Amniotic epithelial cell (primary cell): ENCODE measurements around the gene CIROP.

ENCODE experiments used
- DNase-seq: peaks from one replicate; pipeline ENCODE4 v3.0.0-alpha.2; 2010; ENCODE audit warnings: low read depth

CIROP gene

GRCh38 chr14:23131482-23131881 lies 26.7 kb upstream of the CIROP start:
- no peak for DNase-seq

GRCh38 chr14:23130871-23131270 lies 26.1 kb upstream of the CIROP start:
- DNase-seq = peak; percentile 32

- no peak for DNase-seq
Measured at GRCh38 chr14:23129759-23130316, 25.0 kb upstream of the CIROP start.

- no peak for DNase-seq
Measured at GRCh38 chr14:23128969-23129758, 24.4 kb upstream of the CIROP start.

- DNase-seq = no peak
Measured at GRCh38 chr14:23127861-23128260, 23.1 kb upstream of the CIROP start.

- no peak for DNase-seq
Measured at GRCh38 chr14:23126548-23127278, 21.9 kb upstream of the CIROP start.

GRCh38 chr14:23125933-23126524 lies 21.2 kb upstream of the CIROP start:
- no peak for DNase-seq

GRCh38 chr14:23125011-23125410 lies 20.2 kb upstream of the CIROP start:
- DNase-seq = no peak

GRCh38 chr14:23124337-23124954 lies 19.7 kb upstream of the CIROP start:
- no peak for DNase-seq

GRCh38 chr14:23123419-23123818 lies 18.6 kb upstream of the CIROP start:
- DNase-seq = peak; percentile 41

GRCh38 chr14:23122086-23122485 lies 17.3 kb upstream of the CIROP start:
- no peak for DNase-seq

- peak; percentile 94 for DNase-seq
Measured at GRCh38 chr14:23121361-23121771, 16.6 kb upstream of the CIROP start.

- peak; percentile 78 for DNase-seq
Measured at GRCh38 chr14:23120541-23121251, 15.9 kb upstream of the CIROP start.

GRCh38 chr14:23119363-23120327 lies 14.9 kb upstream of the CIROP start:
- no peak for DNase-seq

- no peak for DNase-seq
Measured at GRCh38 chr14:23118506-23119362, 13.9 kb upstream of the CIROP start, which contains the start of gene CEBPE. CEBPE (minus strand) TSS chr14:23119255; CDS start chr14:23119091, 164 bp downstream.

GRCh38 chr14:23117371-23118020 lies 12.7 kb upstream of the CIROP start:
- DNase-seq = no peak

GRCh38 chr14:23115918-23116317 lies 11.1 kb upstream of the CIROP start:
- no peak for DNase-seq

- DNase-seq = peak; percentile 98
Measured at GRCh38 chr14:23115039-23115731, 10.4 kb upstream of the CIROP start.
